DOHH2 (cell line): Measurements from ENCODE around the gene MARCHF9.

Source experiments
- H3F3A ChIP-seq: fragments of 200-600 bp; sonication (generic), shearing (Covaris generic); 2 replicates; pipeline ENCODE4 v1.6.0; 2016; ENCODE audit warnings: antibody characterized with exemption, mild to moderate bottlenecking; ENCODE audit not compliant: control insufficient read depth, insufficient read depth
- H3K27ac ChIP-seq: fragments of 200-600 bp; sonication (generic); 2 replicates; pipeline ENCODE4 v1.5.1; 2014; ENCODE audit warnings: low read depth, mild to moderate bottlenecking, low read length, moderate library complexity
- H3K27me3 ChIP-seq: fragments of 200-600 bp; sonication (generic); 2 replicates; pipeline ENCODE4 v1.6.1; 2014; ENCODE audit warnings: mild to moderate bottlenecking, low read length, mixed read lengths; ENCODE audit not compliant: control insufficient read depth
- H3K36me3 ChIP-seq: fragments of 200-600 bp; sonication (generic); 2 replicates; pipeline ENCODE4 v1.6.1; 2014; ENCODE audit warnings: mild to moderate bottlenecking, low read length, moderate library complexity, mixed read lengths; ENCODE audit not compliant: control insufficient read depth
- H3K4me1 ChIP-seq: fragments of 200-600 bp; sonication (generic); 2 replicates; pipeline ENCODE4 v1.6.1; 2014; ENCODE audit warnings: mild to moderate bottlenecking, low read length, mixed read lengths; ENCODE audit not compliant: control insufficient read depth
- H3K4me2 ChIP-seq: fragments of 200-600 bp; sonication (generic); 2 replicates; pipeline ENCODE4 v1.6.0; 2014; ENCODE audit warnings: mild to moderate bottlenecking, low read length, moderate library complexity
- H3K4me3 ChIP-seq: fragments of 200-600 bp; sonication (generic); 2 replicates; pipeline ENCODE4 v1.5.1; 2014; ENCODE audit warnings: mild to moderate bottlenecking, low read length, mixed read lengths
- H3K79me2 ChIP-seq: fragments of 200-600 bp; sonication (generic); 2 replicates; pipeline ENCODE4 v1.6.1; 2014; ENCODE audit warnings: mild to moderate bottlenecking, low read length, mixed read lengths; ENCODE audit not compliant: control insufficient read depth
- H3K9me2 ChIP-seq: fragments of 200-600 bp; sonication (generic); replicated peaks from 2 replicates; pipeline ENCODE4 v1.6.1; 2014; ENCODE audit warnings: mild to moderate bottlenecking, low read length, mixed read lengths; ENCODE audit not compliant: control insufficient read depth
- H3K9me3 ChIP-seq: fragments of 200-600 bp; sonication (generic); 2 replicates; pipeline ENCODE4 v1.6.1; 2014; ENCODE audit warnings: antibody characterized with exemption, low read length, mixed read lengths; ENCODE audit not compliant: control insufficient read depth, insufficient read depth
- H4K20me1 ChIP-seq: fragments of 200-600 bp; sonication (generic); 2 replicates; pipeline ENCODE4 v1.6.0; 2014; ENCODE audit warnings: low read depth, mild to moderate bottlenecking, antibody characterized with exemption, low read length, moderate library complexity; ENCODE audit not compliant: control insufficient read depth, insufficient read depth
- EZH2phosphoT487 ChIP-seq: fragments of 200-600 bp; sonication (generic); IDR thresholded peaks from 2 replicates; pipeline ENCODE4 v1.6.1; 2017; ENCODE audit warnings: borderline replicate concordance, mild to moderate bottlenecking, antibody characterized with exemption, low read length, moderate library complexity, mixed read lengths
- TF ChIP-seq, protein P1 (sequence below): fragments of 200-600 bp; sonication (generic); IDR thresholded peaks from one replicate; pipeline ENCODE4 v1.5.1; 2014; ENCODE audit warnings: antibody characterized with exemption, mild to moderate bottlenecking, low read depth, low read length; ENCODE audit not compliant: poor library complexity, severe bottlenecking

MARCHF9 gene

DNA sequence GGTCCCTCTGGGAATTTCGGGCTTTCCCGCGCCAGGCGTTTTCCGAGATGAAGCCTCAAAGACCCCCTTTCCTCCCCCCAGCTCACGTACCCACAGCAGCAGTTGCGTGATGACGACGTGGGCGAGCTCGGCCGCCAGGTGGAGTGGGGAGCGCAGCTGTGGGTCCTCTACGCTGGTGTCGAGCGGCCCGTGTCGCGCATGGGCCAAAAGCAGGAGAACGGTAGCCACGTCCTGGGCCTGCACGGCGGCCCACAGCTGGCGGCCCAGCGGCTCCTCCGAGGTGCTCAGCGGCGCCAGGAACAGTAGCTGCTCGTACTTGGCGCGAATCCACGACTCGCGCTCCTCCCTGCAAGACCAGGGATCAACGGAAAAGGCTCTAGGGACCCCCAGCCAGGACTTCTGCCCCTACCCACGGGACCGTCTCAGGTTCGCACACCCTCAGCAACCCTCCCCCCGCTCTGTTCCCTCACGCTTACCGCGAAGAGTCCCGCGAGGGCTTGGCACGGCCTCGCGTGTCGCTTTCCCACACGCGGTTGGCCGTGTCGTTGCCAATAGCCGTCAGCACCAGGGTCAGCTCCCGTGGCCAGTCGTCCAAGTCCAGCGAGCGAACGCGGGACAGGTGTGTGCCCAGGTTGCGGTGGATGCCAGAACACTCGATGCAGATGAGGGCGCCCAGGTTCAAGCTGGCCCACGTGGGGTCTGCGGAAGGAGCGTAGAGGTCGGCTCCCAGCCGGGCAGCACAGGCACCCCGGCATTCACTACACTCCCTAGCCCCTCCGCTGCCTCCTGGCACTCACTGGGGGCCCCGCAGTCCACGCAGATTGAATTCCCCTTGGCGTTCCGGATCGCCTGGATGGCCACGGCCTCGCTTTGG lies 27.8 kb upstream of the MARCHF9 start:
- peaks cover 15% of the 10 kb centered on the region for H3K4me1 ChIP-seq
- H3K27ac ChIP-seq: no peak overlapping the region
- H4K20me1 ChIP-seq: no peaks in the 10 kb centered on the region
- no peaks in the 10 kb centered on the region for H3K9me2 ChIP-seq
- H3K79me2 ChIP-seq: no peaks in the 10 kb centered on the region
- no peak overlapping the region for H3K4me3 ChIP-seq
- no peaks in the 10 kb centered on the region for H3K27me3 ChIP-seq
- TF ChIP-seq EZH2phosphoT487: no peak
- TF ChIP-seq, protein P1, sequence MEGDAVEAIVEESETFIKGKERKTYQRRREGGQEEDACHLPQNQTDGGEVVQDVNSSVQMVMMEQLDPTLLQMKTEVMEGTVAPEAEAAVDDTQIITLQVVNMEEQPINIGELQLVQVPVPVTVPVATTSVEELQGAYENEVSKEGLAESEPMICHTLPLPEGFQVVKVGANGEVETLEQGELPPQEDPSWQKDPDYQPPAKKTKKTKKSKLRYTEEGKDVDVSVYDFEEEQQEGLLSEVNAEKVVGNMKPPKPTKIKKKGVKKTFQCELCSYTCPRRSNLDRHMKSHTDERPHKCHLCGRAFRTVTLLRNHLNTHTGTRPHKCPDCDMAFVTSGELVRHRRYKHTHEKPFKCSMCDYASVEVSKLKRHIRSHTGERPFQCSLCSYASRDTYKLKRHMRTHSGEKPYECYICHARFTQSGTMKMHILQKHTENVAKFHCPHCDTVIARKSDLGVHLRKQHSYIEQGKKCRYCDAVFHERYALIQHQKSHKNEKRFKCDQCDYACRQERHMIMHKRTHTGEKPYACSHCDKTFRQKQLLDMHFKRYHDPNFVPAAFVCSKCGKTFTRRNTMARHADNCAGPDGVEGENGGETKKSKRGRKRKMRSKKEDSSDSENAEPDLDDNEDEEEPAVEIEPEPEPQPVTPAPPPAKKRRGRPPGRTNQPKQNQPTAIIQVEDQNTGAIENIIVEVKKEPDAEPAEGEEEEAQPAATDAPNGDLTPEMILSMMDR: no peak
- H3K36me3 ChIP-seq: peaks cover 35% of the 10 kb centered on the region
- no peaks in the 10 kb centered on the region for H3K9me3 ChIP-seq
- H3F3A ChIP-seq: peaks cover 11% of the 10 kb centered on the region; the same call in 1 of the 2 replicates
- H3K4me2 ChIP-seq: no peak overlapping the region

DNA sequence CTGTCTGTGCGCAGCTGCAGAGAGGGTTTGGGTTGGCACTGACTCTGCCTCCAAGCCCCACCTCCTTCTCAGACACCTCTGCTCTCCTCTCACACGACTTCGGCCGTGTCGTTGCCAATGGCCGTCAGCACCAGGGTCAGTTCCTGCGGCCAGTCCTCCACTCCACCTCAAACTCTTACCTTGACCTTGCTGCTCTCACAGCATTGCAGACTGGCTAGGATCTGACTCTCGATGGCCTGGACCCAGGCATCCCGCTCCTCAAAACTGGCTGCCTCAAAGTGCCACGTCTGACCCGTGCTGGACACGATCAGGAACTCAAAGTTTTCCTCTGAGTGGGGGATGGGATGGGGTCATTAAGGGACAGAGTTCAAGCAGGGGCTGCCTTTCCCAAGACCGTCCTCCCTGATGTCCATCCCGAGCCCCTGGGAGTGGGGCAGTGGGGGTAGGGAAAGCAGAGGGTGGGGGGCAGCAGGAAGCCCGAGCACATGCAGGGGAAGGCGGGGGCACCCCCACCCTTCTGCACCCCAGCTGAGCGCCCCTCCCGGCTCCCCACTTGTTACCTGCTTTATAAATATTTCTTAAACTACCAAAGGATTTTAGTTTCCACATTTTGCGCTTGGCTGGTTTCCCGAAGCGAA lies 27.0 kb upstream of the MARCHF9 start:
- H3K9me2 ChIP-seq: no peaks in the 10 kb centered on the region
- H3F3A ChIP-seq: peaks cover 8% of the 10 kb centered on the region; the same call in 1 of the 2 replicates
- TF ChIP-seq, protein P1: no peak
- no peak for TF ChIP-seq EZH2phosphoT487
- peaks cover 15% of the 10 kb centered on the region for H3K4me1 ChIP-seq
- peaks cover 40% of the 10 kb centered on the region for H3K36me3 ChIP-seq
- H3K4me3 ChIP-seq: no peak overlapping the region
- H3K9me3 ChIP-seq: no peaks in the 10 kb centered on the region
- H3K27ac ChIP-seq: no peak overlapping the region
- no peaks in the 10 kb centered on the region for H3K79me2 ChIP-seq
- no peaks in the 10 kb centered on the region for H3K27me3 ChIP-seq
- no peaks in the 10 kb centered on the region for H4K20me1 ChIP-seq
- no peak overlapping the region for H3K4me2 ChIP-seq

DNA sequence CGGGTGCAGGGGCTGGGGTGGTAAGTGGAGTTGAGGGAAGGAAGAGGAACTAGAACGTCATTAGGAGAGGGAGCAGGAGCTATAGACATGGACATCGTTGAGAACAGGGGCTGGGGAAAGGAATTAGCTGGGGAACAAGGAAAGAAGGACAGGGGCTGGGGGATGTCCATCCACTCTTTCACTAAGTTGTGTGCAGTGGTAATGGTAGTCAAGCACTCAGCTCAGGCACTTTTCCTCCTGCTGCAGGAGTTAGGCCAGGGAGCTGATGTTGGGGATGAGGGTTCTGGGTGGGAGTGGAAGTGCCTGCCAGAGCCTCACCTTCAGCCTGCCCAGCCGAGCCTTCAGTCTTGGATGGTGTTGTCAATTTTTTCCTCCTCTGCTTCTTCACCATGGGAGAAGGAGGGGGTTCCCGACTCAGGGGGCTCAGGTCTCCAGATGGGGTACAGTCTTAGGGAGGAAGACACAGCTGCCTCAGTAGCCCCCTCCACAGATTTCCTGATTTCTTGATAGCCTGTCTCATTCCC lies 25.5 kb upstream of the MARCHF9 start:
- Histone ChIP-seq H3F3A (0 out of 2 replicates have a peak, but pooled peaks cover 3% of the 10 kb centered on the region), H3K4me2 (no peak overlapping the region), H4K20me1 (no peaks in the 10 kb centered on the region), H3K4me3 (no peak overlapping the region), H3K27ac (no peak overlapping the region), H3K4me1 (peaks cover 15% of the 10 kb centered on the region), H3K9me3 (no peaks in the 10 kb centered on the region), H3K27me3 (no peaks in the 10 kb centered on the region), H3K79me2 (no peaks in the 10 kb centered on the region), H3K9me2 (no peaks in the 10 kb centered on the region), H3K36me3 (peaks cover 53% of the 10 kb centered on the region)
- TF ChIP-seq EZH2phosphoT487: no peak
- TF ChIP-seq, protein P1: no peak
